ENCODE results near the gene STOML1. TPM values are rescaled to one million over a fixed set of nuclear protein-coding genes. Genes with fewer than 3 reads are reported as not detected.

Gene STOML1
- total and polyA plus RNA-seq, 10 of the 15 experiments (the other 5 are each of a cell fraction or from before 2014, with no cell fraction given): 0.14 to 13.6 (median 8.3) TPM

- TF ChIP-seq PBX3 (IDR thresholded peaks at IDR 0.05; ENCODE audit: insufficient replicate concordance, low read depth, low read length) (no peak), MYB (IDR thresholded peaks at IDR 0.05; ENCODE audit: borderline replicate concordance, low read depth, low read length) (0 out of 2 replicates have a peak, but pooled peaks have one; percentile 21), NFIC (IDR thresholded peaks at IDR 0.05; ENCODE audit: low read depth, low read length) (no peak), TCF3 (IDR thresholded peaks at IDR 0.05; ENCODE audit: borderline replicate concordance, insufficient read depth, low read depth, low read length) (no peak), EGR1 (IDR thresholded peaks at IDR 0.05; ENCODE audit: borderline replicate concordance in 1 of 2, low read depth in 2 of 2, low read length in 2 of 2) (peak in 1 of 2 experiments; percentile 35; a peak in 1 of 3 replicates), NRF1 (conservative IDR thresholded peaks at IDR 0.05; ENCODE audit: low read depth, low read length) (no peak), SREBF2 (IDR thresholded peaks at IDR 0.05; ENCODE audit: low read length) (no peak), POU2F2 (IDR thresholded peaks at IDR 0.05; ENCODE audit: borderline replicate concordance, low read depth, low read length) (no peak), HSF1 (IDR thresholded peaks at IDR 0.05; ENCODE audit: low read depth, low read length) (no peak), YY1 (IDR thresholded peaks at IDR 0.05; ENCODE audit: low read depth, low read length) (no peak), BCLAF1 (IDR thresholded peaks at IDR 0.05) (no peak), SMC3 (IDR thresholded peaks at IDR 0.05; ENCODE audit: borderline replicate concordance, low read length) (no peak), POLR2AphosphoS5 (IDR thresholded peaks at IDR 0.05; ENCODE audit: low read length) (peak; percentile 63; the same call in 1 of the 2 replicates), BRCA1 (IDR thresholded peaks at IDR 0.05; ENCODE audit: low read depth, low read length) (no peak), POLR2A (IDR thresholded peaks at IDR 0.05; ENCODE audit: low read depth, low read length) (peak; percentile 75), SRF (IDR thresholded peaks at IDR 0.05; ENCODE audit: low read depth in 2 of 2, low read length in 2 of 2) (no peak), CHD2 (IDR thresholded peaks at IDR 0.05; ENCODE audit: borderline replicate concordance, low read depth, low read length) (no peak), CBFB (IDR thresholded peaks at IDR 0.05; ENCODE audit: low read depth) (no peak), MEF2B (IDR thresholded peaks at IDR 0.05; ENCODE audit: partially characterized antibody, poor library complexity, severe bottlenecking) (no peak), TCF12 (IDR thresholded peaks at IDR 0.05; ENCODE audit: low read depth, low read length) (no peak), ZNF384 (IDR thresholded peaks at IDR 0.05; ENCODE audit: borderline replicate concordance, low read depth, low read length) (no peak), ZNF592 (IDR thresholded peaks at IDR 0.05) (no peak)
Observed at GRCh38 chr15:73994413-73994883, 2.4 kb upstream of the STOML1 start, which contains the start of gene PML (continued).
